Measurements from ENCODE around the gene TMA7B.

TMA7B gene

GRCh38 chr22:39983346-39983745 is 23.1 kb downstream of the TMA7B start:
- Histone ChIP-seq H3K27ac (ENCODE audit: low read length) (no peak overlapping the region), H3K79me2 (ENCODE audit: low read length) (no peaks in the 10 kb centered on the region), H3K9me2 (replicated peaks; ENCODE audit: insufficient read depth, low read length) (no peaks in the 10 kb centered on the region), H3F3A (ENCODE audit: insufficient read depth, low read length) (peaks cover 5% of the 10 kb centered on the region; the same call in 1 of the 2 replicates), H2AFZ (ENCODE audit: low read length) (no peak overlapping the region), H3K4me1 (ENCODE audit: low read length) (peaks cover 11% of the 10 kb centered on the region), H3K27me3 (replicated peaks; ENCODE audit: insufficient read depth, low read length) (no peaks in the 10 kb centered on the region), H4K20me1 (ENCODE audit: insufficient read depth, low read length) (no peaks in the 10 kb centered on the region), H3K36me3 (replicated peaks; ENCODE audit: insufficient read depth, low read length) (no peaks in the 10 kb centered on the region), H3K9me3 (replicated peaks; ENCODE audit: insufficient read depth, low read length) (no peaks in the 10 kb centered on the region), H3K4me3 (ENCODE audit: low read length) (no peak overlapping the region), H3K9ac (ENCODE audit: low read length) (no peak overlapping the region), H3K4me2 (ENCODE audit: low read depth, low read length) (no peak overlapping the region)
- no peak for DNase-seq
- TF ChIP-seq CTCF (IDR thresholded peaks at IDR 0.05; ENCODE audit: low read length) = no peak
- TF ChIP-seq EZH2 (optimal IDR thresholded peaks at IDR 0.05; ENCODE audit: low read depth, low read length) = no peak
- no peak for TF ChIP-seq EZH2phosphoT487 (IDR thresholded peaks at IDR 0.05; ENCODE audit: low read length)

- Histone ChIP-seq H3K9ac (ENCODE audit: low read length) (no peak overlapping the region), H3K9me2 (replicated peaks; ENCODE audit: insufficient read depth, low read length) (no peaks in the 10 kb centered on the region), H3K36me3 (replicated peaks; ENCODE audit: insufficient read depth, low read length) (no peaks in the 10 kb centered on the region), H3K4me3 (ENCODE audit: low read length) (no peak overlapping the region), H4K20me1 (ENCODE audit: insufficient read depth, low read length) (no peaks in the 10 kb centered on the region), H3K27ac (ENCODE audit: low read length) (no peak overlapping the region), H3K27me3 (replicated peaks; ENCODE audit: insufficient read depth, low read length) (no peaks in the 10 kb centered on the region), H3K4me2 (ENCODE audit: low read depth, low read length) (no peak overlapping the region), H2AFZ (ENCODE audit: low read length) (no peak overlapping the region), H3K4me1 (ENCODE audit: low read length) (peaks cover 11% of the 10 kb centered on the region), H3K79me2 (ENCODE audit: low read length) (no peaks in the 10 kb centered on the region), H3K9me3 (replicated peaks; ENCODE audit: insufficient read depth, low read length) (no peaks in the 10 kb centered on the region), H3F3A (ENCODE audit: insufficient read depth, low read length) (peaks cover 5% of the 10 kb centered on the region; the same call in 1 of the 2 replicates)
- DNase-seq = no peak
- TF ChIP-seq EZH2phosphoT487 (IDR thresholded peaks at IDR 0.05; ENCODE audit: low read length) = no peak
- TF ChIP-seq CTCF (IDR thresholded peaks at IDR 0.05; ENCODE audit: low read length) = no peak
- TF ChIP-seq EZH2 (optimal IDR thresholded peaks at IDR 0.05; ENCODE audit: low read depth, low read length) = no peak
Observed at GRCh38 chr22:39984006-39984405, 23.8 kb downstream of the TMA7B start.

GRCh38 chr22:39984746-39985145 is 24.5 kb downstream of the TMA7B start:
- Histone ChIP-seq H4K20me1 (ENCODE audit: insufficient read depth, low read length) (no peaks in the 10 kb centered on the region), H3F3A (ENCODE audit: insufficient read depth, low read length) (peaks cover 5% of the 10 kb centered on the region; the same call in 1 of the 2 replicates), H2AFZ (ENCODE audit: low read length) (no peak overlapping the region), H3K79me2 (ENCODE audit: low read length) (no peaks in the 10 kb centered on the region), H3K36me3 (replicated peaks; ENCODE audit: insufficient read depth, low read length) (no peaks in the 10 kb centered on the region), H3K27ac (ENCODE audit: low read length) (no peak overlapping the region), H3K4me3 (ENCODE audit: low read length) (no peak overlapping the region), H3K9ac (ENCODE audit: low read length) (no peak overlapping the region), H3K4me1 (ENCODE audit: low read length) (peaks cover 11% of the 10 kb centered on the region), H3K4me2 (ENCODE audit: low read depth, low read length) (no peak overlapping the region), H3K9me3 (replicated peaks; ENCODE audit: insufficient read depth, low read length) (no peaks in the 10 kb centered on the region), H3K9me2 (replicated peaks; ENCODE audit: insufficient read depth, low read length) (no peaks in the 10 kb centered on the region), H3K27me3 (replicated peaks; ENCODE audit: insufficient read depth, low read length) (no peaks in the 10 kb centered on the region)
- no peak for DNase-seq
- TF ChIP-seq EZH2 (optimal IDR thresholded peaks at IDR 0.05; ENCODE audit: low read depth, low read length) (no peak), CTCF (IDR thresholded peaks at IDR 0.05; ENCODE audit: low read length) (no peak), EZH2phosphoT487 (IDR thresholded peaks at IDR 0.05; ENCODE audit: low read length) (no peak)
